Measurements from ENCODE around the gene C10orf90. TPM values are rescaled to one million over a fixed set of nuclear protein-coding genes. Genes with fewer than 3 reads are reported as not detected.

The C10orf90 gene
- total RNA-seq, 1 donor from 2014 or later = not detected

DNA sequence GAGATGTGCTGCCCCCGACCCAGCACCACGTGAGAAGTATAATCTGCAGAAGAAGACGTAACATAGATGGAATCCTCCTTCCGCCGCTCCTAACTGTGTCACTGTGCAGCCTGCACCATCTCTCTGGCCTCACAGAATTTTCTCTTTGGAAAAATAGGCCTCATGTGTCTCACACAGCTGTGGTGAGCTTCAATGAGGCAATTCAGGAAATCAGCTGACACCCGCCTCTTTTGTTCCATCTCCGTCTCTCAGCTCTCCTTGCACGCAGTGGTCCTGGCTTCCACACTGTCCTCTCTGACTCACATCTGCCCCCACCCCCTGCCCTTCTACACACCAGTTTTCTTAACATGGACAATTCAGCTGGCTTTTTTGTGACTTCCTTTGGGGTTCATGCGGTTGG is 7.2 kb downstream of the C10orf90 start:
- Mint-ChIP-seq H3K36me3 (ENCODE audit: insufficient read depth) (no peaks in the 10 kb centered on the region), H3K27ac (no peak overlapping the region), H3K4me3 (ENCODE audit: low read depth) (no peak overlapping the region), H3K9me3 (ENCODE audit: low read depth) (no peaks in the 10 kb centered on the region), H3K27me3 (peaks cover 3% of the 10 kb centered on the region), H3K4me1 (ENCODE audit: low read depth) (no peaks in the 10 kb centered on the region)
- TF ChIP-seq, protein P1, sequence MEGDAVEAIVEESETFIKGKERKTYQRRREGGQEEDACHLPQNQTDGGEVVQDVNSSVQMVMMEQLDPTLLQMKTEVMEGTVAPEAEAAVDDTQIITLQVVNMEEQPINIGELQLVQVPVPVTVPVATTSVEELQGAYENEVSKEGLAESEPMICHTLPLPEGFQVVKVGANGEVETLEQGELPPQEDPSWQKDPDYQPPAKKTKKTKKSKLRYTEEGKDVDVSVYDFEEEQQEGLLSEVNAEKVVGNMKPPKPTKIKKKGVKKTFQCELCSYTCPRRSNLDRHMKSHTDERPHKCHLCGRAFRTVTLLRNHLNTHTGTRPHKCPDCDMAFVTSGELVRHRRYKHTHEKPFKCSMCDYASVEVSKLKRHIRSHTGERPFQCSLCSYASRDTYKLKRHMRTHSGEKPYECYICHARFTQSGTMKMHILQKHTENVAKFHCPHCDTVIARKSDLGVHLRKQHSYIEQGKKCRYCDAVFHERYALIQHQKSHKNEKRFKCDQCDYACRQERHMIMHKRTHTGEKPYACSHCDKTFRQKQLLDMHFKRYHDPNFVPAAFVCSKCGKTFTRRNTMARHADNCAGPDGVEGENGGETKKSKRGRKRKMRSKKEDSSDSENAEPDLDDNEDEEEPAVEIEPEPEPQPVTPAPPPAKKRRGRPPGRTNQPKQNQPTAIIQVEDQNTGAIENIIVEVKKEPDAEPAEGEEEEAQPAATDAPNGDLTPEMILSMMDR (IDR thresholded peaks at IDR 0.05; ENCODE audit: unreplicated experiment) = no peak
- no peak for DNase-seq (ENCODE audit: low spot score, unreplicated experiment)

DNA sequence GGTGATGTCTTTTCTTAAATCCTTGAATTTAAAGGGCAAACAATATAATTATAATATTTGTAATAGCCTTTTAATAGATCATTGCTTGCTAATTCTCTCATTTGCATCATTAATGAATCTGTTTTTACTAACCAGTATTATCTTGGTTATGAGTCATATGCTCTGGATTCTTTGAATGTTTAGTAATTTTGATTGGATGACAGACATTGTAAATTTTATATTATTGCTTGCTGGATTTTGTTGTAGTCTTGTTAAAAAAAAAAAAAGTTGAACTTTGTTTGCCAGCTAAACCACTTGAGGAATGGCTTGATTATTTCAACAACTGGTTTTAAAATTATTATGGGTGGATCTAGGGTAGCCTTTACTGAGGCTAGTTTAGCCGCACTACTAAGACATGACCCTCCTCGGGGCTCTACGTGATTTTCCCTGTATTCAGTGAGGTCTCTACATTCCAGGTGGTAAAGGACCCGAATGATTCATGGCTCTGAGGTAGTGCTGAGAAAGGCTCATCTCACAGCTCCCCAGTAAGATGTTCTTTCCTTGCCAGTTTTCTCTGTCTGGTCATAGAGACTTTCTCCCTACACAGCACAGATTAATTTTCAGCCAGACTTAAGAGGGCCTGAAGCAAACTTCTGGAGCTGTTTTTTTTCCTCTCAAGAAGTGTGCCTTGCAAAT is 8.5 kb downstream of the C10orf90 start:
- Mint-ChIP-seq H3K4me3 (ENCODE audit: low read depth) (no peak overlapping the region), H3K27ac (no peak overlapping the region), H3K27me3 (peaks cover 3% of the 10 kb centered on the region), H3K9me3 (ENCODE audit: low read depth) (no peaks in the 10 kb centered on the region), H3K36me3 (ENCODE audit: insufficient read depth) (no peaks in the 10 kb centered on the region), H3K4me1 (ENCODE audit: low read depth) (no peaks in the 10 kb centered on the region)
- TF ChIP-seq, protein P1 (IDR thresholded peaks at IDR 0.05; ENCODE audit: unreplicated experiment) = no peak
- DNase-seq (ENCODE audit: low spot score, unreplicated experiment) = no peak

DNA sequence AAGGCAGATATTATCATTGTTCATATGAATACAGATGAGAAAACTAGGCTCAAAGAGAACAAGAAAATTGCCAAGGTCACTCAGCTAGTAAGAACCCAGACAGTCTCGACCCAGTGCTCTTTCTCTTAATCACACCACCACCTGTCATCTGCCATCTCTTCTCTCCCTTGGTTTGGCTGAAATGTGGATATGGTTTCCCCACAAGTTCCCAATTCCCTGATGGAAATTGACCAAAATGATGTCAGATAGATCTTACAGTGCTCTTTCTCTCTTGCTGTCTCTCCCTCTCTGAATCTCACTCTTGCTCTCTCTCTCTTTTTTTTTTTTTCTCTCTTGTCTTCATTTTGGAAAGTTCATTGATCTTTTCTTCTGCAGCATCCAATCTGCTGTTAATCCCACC is 9.1 kb downstream of the C10orf90 start:
- H3K27ac Mint-ChIP-seq = no peak overlapping the region
- peaks cover 3% of the 10 kb centered on the region for H3K27me3 Mint-ChIP-seq
- H3K4me3 Mint-ChIP-seq (ENCODE audit: low read depth) = no peak overlapping the region
- DNase-seq (ENCODE audit: low spot score, unreplicated experiment) = no peak
- no peaks in the 10 kb centered on the region for H3K9me3 Mint-ChIP-seq (ENCODE audit: low read depth)
- no peaks in the 10 kb centered on the region for H3K4me1 Mint-ChIP-seq (ENCODE audit: low read depth)
- H3K36me3 Mint-ChIP-seq (ENCODE audit: insufficient read depth) = no peaks in the 10 kb centered on the region
- TF ChIP-seq, protein P1 (IDR thresholded peaks at IDR 0.05; ENCODE audit: unreplicated experiment) = no peak

DNA sequence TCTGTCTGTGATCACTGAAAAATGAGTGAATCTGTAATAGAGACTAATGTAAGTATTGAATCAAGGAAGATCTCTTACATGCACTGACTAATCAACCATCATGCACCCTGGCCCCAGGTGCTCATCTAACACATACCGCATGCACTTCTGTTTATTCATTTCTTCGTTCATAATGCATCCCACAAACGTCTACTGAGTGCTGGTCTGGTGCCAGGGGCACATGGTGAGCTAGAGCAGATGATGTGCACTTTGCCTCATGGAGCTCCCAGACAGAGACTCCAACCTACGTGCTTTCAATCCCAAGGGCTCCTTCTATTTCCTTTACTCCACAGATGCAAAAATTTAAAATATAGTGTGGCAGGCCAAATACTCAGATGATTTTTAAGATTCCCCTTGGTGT is 10.7 kb downstream of the C10orf90 start:
- Mint-ChIP-seq H3K4me1 (ENCODE audit: low read depth) (no peaks in the 10 kb centered on the region), H3K36me3 (ENCODE audit: insufficient read depth) (no peaks in the 10 kb centered on the region), H3K4me3 (ENCODE audit: low read depth) (no peak overlapping the region), H3K27ac (no peak overlapping the region), H3K9me3 (ENCODE audit: low read depth) (no peaks in the 10 kb centered on the region), H3K27me3 (peaks cover 3% of the 10 kb centered on the region)
- DNase-seq (ENCODE audit: low spot score, unreplicated experiment) = no peak
- TF ChIP-seq, protein P1 (IDR thresholded peaks at IDR 0.05; ENCODE audit: unreplicated experiment) = no peak

DNA sequence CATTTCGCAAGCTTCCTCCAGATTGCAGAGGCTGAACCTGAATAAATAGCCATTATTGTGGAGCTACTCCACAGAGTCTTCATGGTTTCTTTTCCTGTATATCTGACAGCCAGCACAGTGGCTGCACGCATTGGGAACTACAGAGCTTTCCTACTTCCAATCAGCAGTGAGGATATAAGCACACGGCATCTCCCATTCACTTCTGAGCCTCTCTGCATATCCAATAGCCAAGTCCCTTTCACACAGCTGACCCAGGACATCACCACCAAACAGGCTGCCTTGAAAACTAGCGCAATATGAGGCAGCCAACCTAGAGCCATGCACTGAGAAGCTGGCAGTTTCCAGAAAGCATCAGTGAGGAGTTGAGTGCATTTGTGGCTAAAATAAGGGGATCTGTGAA is 11.6 kb downstream of the C10orf90 start:
- TF ChIP-seq, protein P1 (IDR thresholded peaks at IDR 0.05; ENCODE audit: unreplicated experiment) = no peak
- no peak for DNase-seq (ENCODE audit: low spot score, unreplicated experiment)
- Mint-ChIP-seq H3K4me3 (ENCODE audit: low read depth) (no peak overlapping the region), H3K4me1 (ENCODE audit: low read depth) (no peaks in the 10 kb centered on the region), H3K36me3 (ENCODE audit: insufficient read depth) (no peaks in the 10 kb centered on the region), H3K27ac (no peak overlapping the region), H3K27me3 (peaks cover 4% of the 10 kb centered on the region), H3K9me3 (ENCODE audit: low read depth) (no peaks in the 10 kb centered on the region)
